NCI-H69 (cell line): ENCODE data around the gene MFGE8.

Source experiments
- DNase-seq: peaks from one replicate; lab custom pipeline; 2025; lab: John Stamatoyannopoulos, UW

MFGE8 gene

DNA sequence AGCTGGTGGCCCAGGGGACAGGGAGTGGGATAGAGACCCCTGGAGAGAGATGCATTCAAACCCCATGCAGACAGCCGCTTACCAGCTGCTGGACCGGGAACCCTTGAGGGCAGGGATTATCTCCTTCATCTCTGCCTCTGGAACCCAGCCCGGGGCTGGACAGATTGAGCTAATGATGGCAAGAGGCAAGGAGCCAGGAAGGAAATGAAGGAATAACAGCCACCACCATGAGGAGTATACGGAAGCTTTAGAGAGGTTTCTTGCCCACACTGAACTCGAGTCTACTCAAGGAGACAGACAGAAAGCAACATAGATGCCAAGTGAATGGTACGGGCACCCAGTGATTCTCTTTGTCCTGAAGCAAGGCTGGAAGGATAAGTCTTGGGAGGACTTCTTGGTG lies 41.1 kb downstream of the MFGE8 start:
- no peak for DNase-seq

- DNase-seq: no peak
Observed at GRCh38 chr15:88871313-88871712, 41.9 kb downstream of the MFGE8 start.

DNA sequence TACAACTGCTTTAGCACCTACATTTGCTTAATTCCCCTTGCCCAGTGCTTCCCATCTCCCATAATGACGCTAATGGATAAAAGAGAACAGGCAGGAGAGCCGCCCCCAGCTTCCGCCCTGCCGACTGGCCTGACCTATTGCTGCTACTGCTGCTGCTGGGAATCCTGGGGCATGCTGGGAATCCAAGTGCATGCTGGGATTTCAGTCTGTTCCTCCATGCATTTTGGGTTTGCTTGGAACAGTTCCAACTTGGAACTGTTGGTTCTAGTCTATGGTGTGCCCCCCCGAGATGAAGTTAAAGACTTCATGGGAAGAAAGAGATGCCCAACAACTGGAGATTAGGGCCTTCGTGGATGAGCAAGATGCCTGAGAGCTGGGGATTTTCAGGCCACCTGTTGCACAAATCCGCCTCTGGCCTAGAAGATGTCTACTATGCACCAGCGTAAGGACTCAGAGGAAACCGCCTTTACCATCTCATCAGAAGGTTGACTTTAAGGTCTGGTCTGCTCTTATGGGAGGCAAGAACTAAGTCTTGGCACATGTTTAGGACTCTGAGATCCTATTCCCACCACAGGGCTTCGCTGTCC lies 46.8 kb downstream of the MFGE8 start:
- no peak for DNase-seq

DNA sequence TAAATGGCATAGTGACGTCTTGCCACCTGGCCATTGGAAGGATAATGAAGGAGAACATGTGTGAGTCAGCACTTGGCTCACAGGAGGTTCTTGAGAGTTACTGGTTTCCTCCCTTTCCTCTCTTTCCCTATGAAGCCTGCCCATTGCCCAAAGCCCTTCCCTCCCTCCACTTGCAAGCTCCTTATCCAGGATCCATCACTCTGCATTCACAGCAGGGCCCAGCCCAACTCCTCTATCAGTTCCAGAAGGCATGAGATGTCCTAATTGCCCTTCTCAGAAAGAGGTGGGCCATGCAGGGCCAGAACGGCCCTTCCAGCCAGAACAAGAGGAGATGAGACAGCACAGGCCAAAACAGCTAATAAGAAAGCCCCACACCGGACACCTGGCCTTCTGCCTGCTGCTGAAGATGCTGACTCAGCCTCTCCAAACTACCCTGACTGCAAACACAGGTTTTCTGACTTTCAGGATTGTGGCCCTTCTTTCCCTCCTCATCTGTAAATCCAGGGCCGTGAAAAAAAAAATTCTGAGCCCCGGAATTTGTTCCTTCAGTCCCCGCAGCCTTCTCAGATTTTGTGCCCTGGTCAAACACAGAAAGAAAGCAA lies 47.6 kb downstream of the MFGE8 start:
- DNase-seq: no peak

DNA sequence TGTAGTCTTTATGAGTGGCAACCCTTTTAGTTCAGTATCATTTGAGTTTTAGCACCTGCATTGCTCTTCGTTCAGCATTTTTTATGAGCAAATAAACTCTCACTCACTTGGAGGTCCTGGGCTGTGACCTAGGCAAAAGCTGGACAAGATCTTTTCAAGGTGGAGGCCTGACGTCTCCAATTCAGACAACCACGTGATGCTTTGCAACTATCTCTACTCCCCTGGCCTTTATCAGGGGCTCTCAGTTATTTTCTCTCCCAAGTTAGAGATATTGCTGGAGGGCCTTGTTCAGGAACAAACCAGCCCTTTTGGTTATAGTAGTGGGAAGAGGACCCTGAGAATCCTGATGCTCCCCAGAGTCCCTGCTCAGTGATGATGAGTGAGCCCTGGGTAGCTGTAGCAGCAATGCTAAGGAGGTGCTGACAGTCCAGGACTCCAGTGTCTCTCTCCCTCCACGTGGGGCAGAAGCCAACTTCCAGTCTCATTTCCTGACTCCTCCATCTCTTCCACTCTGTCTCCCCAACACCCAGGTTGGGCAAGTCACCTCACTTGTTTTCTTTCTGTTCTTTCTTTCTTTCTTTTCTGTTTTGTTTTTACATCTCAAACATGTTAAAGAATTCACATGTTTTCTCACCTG lies 48.2 kb downstream of the MFGE8 start:
- no peak for DNase-seq

GRCh38 chr15:88863412-88863811 lies 49.8 kb downstream of the MFGE8 start:
- no peak for DNase-seq

DNA sequence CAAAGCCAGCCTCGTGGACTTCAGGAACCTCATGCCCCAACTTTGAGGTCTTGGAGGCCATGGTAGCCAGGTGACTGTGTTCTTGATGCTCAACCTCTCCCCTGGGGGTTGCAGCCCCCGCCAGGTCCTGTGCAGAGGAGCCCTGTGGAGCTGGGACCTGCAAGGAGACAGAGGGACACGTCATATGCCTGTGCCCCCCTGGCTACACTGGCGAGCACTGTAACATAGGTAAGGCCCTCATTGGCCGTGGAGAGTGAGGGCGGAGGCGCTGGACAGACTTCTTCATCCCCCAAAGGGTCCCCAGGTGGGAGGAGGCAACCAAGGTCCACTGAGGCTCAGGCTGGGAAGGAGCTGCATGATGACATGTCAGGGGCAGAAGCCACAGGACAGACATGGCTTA lies 53.0 kb downstream of the MFGE8 start:
- DNase-seq: no peak

DNA sequence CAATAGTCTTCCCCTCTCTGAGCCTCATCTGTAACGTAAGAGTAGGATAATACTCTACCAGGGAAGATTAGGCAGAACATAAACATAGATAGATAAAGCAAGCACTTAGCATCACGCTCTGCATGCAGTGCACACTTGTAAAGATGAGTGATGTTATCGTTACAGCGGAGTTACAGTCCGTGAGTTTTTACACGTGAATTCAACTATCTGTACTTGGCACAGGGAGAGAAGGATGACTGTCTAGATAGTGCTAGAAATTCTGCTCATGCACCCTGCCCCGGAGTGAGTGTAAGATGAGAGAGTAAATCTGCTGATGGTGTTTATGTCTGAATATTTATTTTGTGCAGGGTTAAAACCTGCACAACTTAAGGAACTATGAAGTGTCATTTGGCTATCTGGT lies 53.6 kb downstream of the MFGE8 start:
- DNase-seq: no peak

GRCh38 chr15:88858934-88859333 lies 54.2 kb downstream of the MFGE8 start:
- DNase-seq: no peak

- DNase-seq: no peak
Observed at GRCh38 chr15:88852476-88852875, 60.7 kb downstream of the MFGE8 start.

GRCh38 chr15:88849376-88850072 lies 63.7 kb downstream of the MFGE8 start:
- DNase-seq: no peak
